ENCODE measurements around the gene GASK1A. TPM values are rescaled to one million over a fixed set of nuclear protein-coding genes. Genes with fewer than 3 reads are reported as not detected.

GASK1A gene
- total RNA-seq, 4 donors from 2014 or later = 2.6 to 9.5 (median 8.8) TPM

DNA sequence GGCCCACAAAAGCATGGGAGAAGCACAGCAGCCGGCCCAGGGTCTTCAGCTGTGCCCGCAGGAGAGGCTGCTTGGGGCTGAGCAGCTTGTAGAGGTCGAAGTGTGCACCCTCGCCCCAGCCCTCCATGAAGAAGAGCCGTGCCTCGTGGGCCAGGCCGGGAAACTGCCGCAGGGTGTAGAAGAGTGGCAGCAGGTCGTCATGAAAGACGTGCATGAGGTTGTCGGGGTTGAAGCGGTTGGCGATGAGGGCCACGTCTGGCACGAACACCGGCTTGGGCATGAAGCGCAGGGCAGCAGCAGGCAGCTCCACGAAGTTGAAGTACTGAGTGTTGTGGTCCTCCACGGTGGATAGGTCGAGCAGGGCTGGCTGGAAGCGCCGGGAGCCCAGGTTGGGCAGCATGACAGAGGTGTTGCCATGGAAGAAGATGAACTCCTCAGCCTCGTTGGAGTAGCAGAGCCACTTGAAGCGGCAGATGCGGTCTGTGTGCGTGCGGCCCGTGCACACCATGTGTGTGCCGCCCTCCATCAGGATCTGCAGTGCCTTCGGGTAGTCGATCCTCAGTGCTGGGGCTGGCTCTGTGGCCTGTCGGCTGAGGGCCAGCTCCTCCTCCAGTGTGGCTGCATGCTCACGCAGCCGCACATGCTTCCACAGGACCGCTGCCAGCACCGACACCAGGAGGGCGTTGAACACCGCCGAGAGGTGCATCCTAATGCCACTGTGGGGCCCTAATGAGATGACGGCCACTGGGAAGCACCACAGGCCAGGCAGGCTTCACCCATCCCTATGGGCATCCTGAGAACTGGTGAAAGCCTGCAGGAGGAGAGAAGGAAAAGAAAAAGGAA, 101.8 kb downstream of the GASK1A start:
- intact Hi-C loops (cut with DNase I) = no loop called here
- Histone ChIP-seq H3K4me1 (no peaks in the 10 kb centered on the region), H3K27ac (no peak overlapping the region), H3K4me3 (replicated peaks in 1 of 3) (no peak overlapping the region), H3K9me3 (no peaks in the 10 kb centered on the region), H3K27me3 (no peaks in the 10 kb centered on the region), H3K36me3 (peaks cover 11 to 18% of the 10 kb centered on the region in 2 donors)
- DNase-seq = no peak
- WGBS, 2 donors = 94 to 97% methylated on average over 34 to 36 of the region's 40 CpGs
- no peak for TF ChIP-seq CTCF (IDR thresholded peaks at IDR 0.05)
- no peak for TF ChIP-seq POLR2A (IDR thresholded peaks at IDR 0.05)

DNA sequence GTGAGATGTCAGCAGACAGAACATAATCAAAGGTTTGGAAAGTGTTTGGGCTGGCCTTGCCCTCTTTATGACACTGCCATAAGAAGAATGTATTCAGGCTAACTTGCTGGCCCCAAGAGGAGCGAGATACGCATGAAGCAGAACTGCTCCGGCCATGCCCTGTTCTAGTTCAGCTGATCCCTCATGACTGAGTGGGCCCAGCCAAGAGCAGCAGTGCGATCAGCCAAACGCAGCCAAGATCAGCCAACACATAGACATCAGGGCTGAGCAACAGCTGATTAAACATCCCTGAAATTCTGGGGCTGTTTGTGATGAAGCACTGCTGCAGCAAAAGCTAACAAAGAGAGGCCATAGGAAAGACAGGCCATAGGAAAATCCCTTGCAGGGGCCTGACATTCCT, 102.7 kb downstream of the GASK1A start:
- no peak overlapping the region for H3K27ac ChIP-seq
- DNase-seq = no peak
- TF ChIP-seq POLR2A (IDR thresholded peaks at IDR 0.05) (no peak), CTCF (IDR thresholded peaks at IDR 0.05) (no peak)
- H3K9me3 ChIP-seq = no peaks in the 10 kb centered on the region
- H3K27me3 ChIP-seq = no peaks in the 10 kb centered on the region
- peaks cover 11 to 18% of the 10 kb centered on the region in 2 donors for H3K36me3 ChIP-seq
- intact Hi-C loops (cut with DNase I) = no loop called here
- no peak overlapping the region for H3K4me3 ChIP-seq (replicated peaks in 1 of 3)
- 84 to 87% methylated on average over 5 of the region's 5 CpGs for WGBS, 2 donors
- H3K4me1 ChIP-seq = no peaks in the 10 kb centered on the region

GRCh38 chr3:43082457-43082856, 103.3 kb downstream of the GASK1A start:
- Histone ChIP-seq H3K27me3 (no peaks in the 10 kb centered on the region), H3K9me3 (no peaks in the 10 kb centered on the region), H3K4me3 (replicated peaks in 1 of 3) (no peak overlapping the region), H3K36me3 (peaks cover 11 to 18% of the 10 kb centered on the region in 2 donors), H3K27ac (no peak overlapping the region), H3K4me1 (no peaks in the 10 kb centered on the region)
- TF ChIP-seq POLR2A (IDR thresholded peaks at IDR 0.05) (no peak), CTCF (IDR thresholded peaks at IDR 0.05) (no peak)
- intact Hi-C loops (cut with DNase I) = no loop called here
- 94% methylated on average over 2 of the region's 2 CpGs for WGBS, 2 donors
- DNase-seq = no peak

- TF ChIP-seq CTCF (IDR thresholded peaks at IDR 0.05) (no peak), POLR2A (IDR thresholded peaks at IDR 0.05) (no peak)
- intact Hi-C loops (cut with DNase I) = no loop called here
- H3K4me1 ChIP-seq = no peaks in the 10 kb centered on the region
- H3K27me3 ChIP-seq = no peaks in the 10 kb centered on the region
- 90 to 96% methylated on average over 6 of the region's 6 CpGs for WGBS, 2 donors
- no peak for DNase-seq
- H3K9me3 ChIP-seq = no peaks in the 10 kb centered on the region
- no peak overlapping the region for H3K27ac ChIP-seq
- H3K4me3 ChIP-seq (replicated peaks in 1 of 3) = no peak overlapping the region
- H3K36me3 ChIP-seq = no peaks in the 10 kb centered on the region
Measured at GRCh38 chr3:43086460-43087165, 107.5 kb downstream of the GASK1A start.

DNA sequence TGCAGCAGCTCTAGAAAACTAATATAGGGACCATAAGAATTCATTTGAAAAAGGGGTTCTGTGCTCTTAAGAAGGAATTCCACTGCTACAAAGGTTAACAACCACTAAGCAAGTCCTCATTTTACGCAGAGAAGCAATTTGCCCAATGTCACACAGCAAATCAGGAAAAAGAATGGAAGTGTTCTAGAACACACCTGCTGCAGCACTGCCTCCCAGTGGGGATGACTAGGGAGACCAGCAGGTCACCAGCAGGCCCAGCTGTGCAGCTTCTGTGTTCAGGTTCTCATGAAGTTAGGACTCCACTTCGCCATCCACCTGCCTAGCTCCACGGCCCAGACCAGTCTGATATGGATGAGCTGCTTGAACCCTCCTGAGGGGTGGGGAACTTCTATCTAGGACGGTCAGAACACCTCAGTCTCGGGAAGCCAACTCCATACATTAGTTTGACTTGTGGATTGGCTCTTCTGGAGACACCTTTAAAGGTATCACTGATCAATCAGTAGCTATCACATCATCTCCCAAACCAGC, 108.2 kb downstream of the GASK1A start:
- H3K27ac ChIP-seq = no peak overlapping the region
- H3K9me3 ChIP-seq = no peaks in the 10 kb centered on the region
- no peak overlapping the region for H3K4me3 ChIP-seq (replicated peaks in 1 of 3)
- intact Hi-C loops (cut with DNase I) = no loop called here
- H3K36me3 ChIP-seq = no peaks in the 10 kb centered on the region
- WGBS, 2 donors = 99 to 100% methylated on average over 5 of the region's 5 CpGs
- no peak for TF ChIP-seq POLR2A (IDR thresholded peaks at IDR 0.05)
- no peak for TF ChIP-seq CTCF (IDR thresholded peaks at IDR 0.05)
- no peaks in the 10 kb centered on the region for H3K4me1 ChIP-seq
- no peak for DNase-seq
- H3K27me3 ChIP-seq = no peaks in the 10 kb centered on the region
